Pancreas (tissue), 10 donors: ENCODE measurements around the gene HOXA13. TPM values are rescaled to one million over a fixed set of nuclear protein-coding genes. Genes with fewer than 3 reads are reported as not detected.

ENCODE experiments used
- ATAC-seq, 4 donors: fragments of 200-7000 bp; cut with Tn5 transposase; one replicate each; pipeline versions ENCODE4 v1.8.0 to v1.9.1; 2020; ENCODE audit warnings: mild to moderate bottlenecking in 4 of 4, moderate library complexity in 4 of 4
- DNase-seq, 6 donors: peaks; one replicate each; pipeline ENCODE4 v3.0.0-alpha.2; 2020
- FAIRE-seq: peaks from 2 replicates; lab custom pipeline; 2012; peaks lifted over from hg19 to GRCh38; lab: Jason Lieb, UNC
- H3K27ac ChIP-seq, 4 donors: fragments of 200-600 bp; sonication (generic); 1 replicate in 3 of 4; 2 replicates in 1 of 4; pipeline versions ENCODE4 v1.5.0 to v1.8.0; 2020
- H3K27me3 ChIP-seq, 4 donors: fragments of 200-600 bp; one replicate each; pipeline ENCODE4 v1.8.0; 2021
- H3K36me3 ChIP-seq, 3 donors: fragments of 200-600 bp; sonication (generic) in 1 of 3; one replicate each; pipeline versions ENCODE4 v1.5.0 to v1.8.0; 2020 to 2021
- H3K4me1 ChIP-seq, 3 donors: fragments of 200-600 bp; one replicate each; pipeline ENCODE4 v1.8.0; 2021
- H3K4me3 ChIP-seq, 4 donors: fragments of 200-600 bp; sonication (generic) in 2 of 4; one replicate each; pipeline versions ENCODE4 v1.5.0 to v1.8.0; 2020 to 2021
- H3K9me3 ChIP-seq, 4 donors: fragments of 200-600 bp; one replicate each; pipeline ENCODE4 v1.8.0; 2021
- WGBS, 2 donors: extraction: QIAGEN DNeasy Blood & Tissue Kit; methylation state at CpG; one replicate each; pipeline ENCODE4 v1.1.7; 2013; 5-methylcytosine and 5-hydroxymethylcytosine counted together
- intact Hi-C, 3 donors: fragments of 100-400 bp; cut with DNase I; formaldehyde crosslinking; loops; one replicate each; pipeline versions ENCODE4 v1.11.1 to v1.14.2; 2022
- polyA plus RNA-seq, 2 donors: library from polyadenylated mRNA; stranded (reverse); fragments of 200-250 nt; gene quantifications; one replicate each; pipeline ENCODE4 v1.2.3, GENCODE V29; 2013
- total RNA-seq, 6 donors: library from RNA; stranded (reverse); fragmentation: NEBNext Ultra II Directional in 4 of 6; extraction: Animal tissue kit (Norgen Biotek cat#: 25700) in 4 of 6; gene quantifications; one replicate each; pipeline versions ENCODE4 v1.2.1 to v1.2.4, GENCODE V29; 2021 to 2023
- TF ChIP-seq, protein P1 (sequence below), 4 donors: fragments of 200-600 bp; sonication (generic) in 3 of 4; IDR thresholded peaks; one replicate each; pipeline versions ENCODE4 v1.5.0 to v1.8.0; 2021; ENCODE audit warnings: antibody characterized with exemption in 4 of 4
- donor health status: healthy with polysubstance abuse.
- donor health status: DM: no; HTN: no; CAD: no; lungs with moderate emphysema.
- donor health status: DM: no; HTN: no; CAD: no.
- donor health status: control.
- donor health status: control.
- donor health status: Bipolar disorder and iron deficiency.
- donor health status: DM: yes; HTN: yes; CAD: no.
- donor health status: DM: no; HTN: no; CAD: no.
- donor health status: DM: no; HTN: no; CAD: no.
- donor health status: DM: yes; HTN: yes; CAD: no.

The HOXA13 gene
- total and polyA plus RNA-seq, 8 donors, result 0.03 TPM; not detected in 7

- TF ChIP-seq, protein P1, sequence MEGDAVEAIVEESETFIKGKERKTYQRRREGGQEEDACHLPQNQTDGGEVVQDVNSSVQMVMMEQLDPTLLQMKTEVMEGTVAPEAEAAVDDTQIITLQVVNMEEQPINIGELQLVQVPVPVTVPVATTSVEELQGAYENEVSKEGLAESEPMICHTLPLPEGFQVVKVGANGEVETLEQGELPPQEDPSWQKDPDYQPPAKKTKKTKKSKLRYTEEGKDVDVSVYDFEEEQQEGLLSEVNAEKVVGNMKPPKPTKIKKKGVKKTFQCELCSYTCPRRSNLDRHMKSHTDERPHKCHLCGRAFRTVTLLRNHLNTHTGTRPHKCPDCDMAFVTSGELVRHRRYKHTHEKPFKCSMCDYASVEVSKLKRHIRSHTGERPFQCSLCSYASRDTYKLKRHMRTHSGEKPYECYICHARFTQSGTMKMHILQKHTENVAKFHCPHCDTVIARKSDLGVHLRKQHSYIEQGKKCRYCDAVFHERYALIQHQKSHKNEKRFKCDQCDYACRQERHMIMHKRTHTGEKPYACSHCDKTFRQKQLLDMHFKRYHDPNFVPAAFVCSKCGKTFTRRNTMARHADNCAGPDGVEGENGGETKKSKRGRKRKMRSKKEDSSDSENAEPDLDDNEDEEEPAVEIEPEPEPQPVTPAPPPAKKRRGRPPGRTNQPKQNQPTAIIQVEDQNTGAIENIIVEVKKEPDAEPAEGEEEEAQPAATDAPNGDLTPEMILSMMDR (IDR thresholded peaks at IDR 0.05), result no peak
- ATAC-seq (no peak), DNase-seq (peak in 3 of 6 donors; percentile 5 to 34 (median 10)), FAIRE-seq (no peak)
- Histone ChIP-seq H3K27ac (no peak overlapping the region), H3K4me3 (peak overlapping the region in 2 of 4 donors; percentile 12 to 42), H3K27me3 (peaks cover 25 to 80% (median 38%) of the 10 kb centered on the region in 4 donors), H3K4me1 (peaks cover 0 to 12% (median 0%) of the 10 kb centered on the region in 3 donors), H3K9me3 (no peaks in the 10 kb centered on the region), H3K36me3 (no peaks in the 10 kb centered on the region)
- 6 to 8% methylated on average over 27 of the region's 27 CpGs for WGBS, 2 donors
- intact Hi-C loops, result loop anchor here in 1 of 3 donors (10.0 kb wide), 1 partner anchor 1297 kb away; no protein-coding TSS in a partner anchor
Observed at GRCh38 chr7:27151341-27151930, 48.5 kb downstream of the HOXA13 start.

DNA sequence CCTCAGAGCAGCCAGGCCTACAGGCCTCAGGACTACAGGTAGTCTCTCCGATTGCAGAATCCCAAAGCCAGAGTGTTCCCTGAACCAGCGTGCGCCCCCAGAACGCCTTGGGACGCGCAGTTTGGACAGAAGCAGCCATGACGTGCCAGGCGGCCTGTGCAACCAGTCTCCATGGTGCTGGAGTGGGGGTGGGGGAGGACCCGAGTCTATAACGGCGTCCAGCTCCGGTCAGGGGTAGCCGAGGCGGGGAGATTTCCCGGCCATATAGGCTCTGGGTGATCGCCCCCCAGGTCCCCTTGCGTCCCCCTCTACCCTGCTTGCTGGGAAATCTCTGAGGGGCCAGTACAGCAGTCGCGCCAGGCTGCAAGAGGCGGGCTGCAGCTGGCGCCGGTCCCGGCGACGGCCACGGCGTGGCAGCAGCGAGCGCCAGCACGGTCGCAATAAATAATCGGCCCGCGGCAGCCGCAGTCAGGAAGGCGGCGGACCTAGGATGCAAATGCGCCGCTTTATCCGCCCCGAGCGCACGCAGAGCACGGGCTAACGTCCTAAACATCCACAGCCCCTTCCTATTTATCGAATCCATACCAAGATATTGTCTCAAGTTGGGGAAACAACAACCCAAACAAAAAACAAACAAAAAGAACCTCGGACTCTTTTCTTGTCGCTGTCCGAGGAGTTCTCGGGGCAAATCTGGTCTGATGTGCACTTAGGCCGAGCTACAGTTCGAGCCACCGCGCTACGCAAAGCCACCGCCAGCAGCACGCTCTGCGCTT is 49.1 kb downstream of the HOXA13 start:
- TF ChIP-seq, protein P1 (IDR thresholded peaks at IDR 0.05), result peak; percentile 61 to 80 (median 76)
- peaks cover 25 to 77% (median 33%) of the 10 kb centered on the region in 4 donors for H3K27me3 ChIP-seq
- ATAC-seq, result peak; percentile 78 to 90 (median 86)
- H3K27ac ChIP-seq, result no peak overlapping the region
- WGBS, 2 donors, result 4 to 5% methylated on average over 57 to 58 of the region's 58 CpGs
- peak overlapping the region in 2 of 4 donors; percentile 12 to 42 for H3K4me3 ChIP-seq
- peak in 5 of 6 donors; percentile 36 to 86 (median 69) for DNase-seq
- no peaks in the 10 kb centered on the region for H3K9me3 ChIP-seq
- no peak for FAIRE-seq
- H3K36me3 ChIP-seq, result no peaks in the 10 kb centered on the region
- H3K4me1 ChIP-seq, result peaks cover 0 to 12% (median 0%) of the 10 kb centered on the region in 3 donors
- intact Hi-C loops, result loop anchor here in 1 of 3 donors (10.0 kb wide), 1 partner anchor 1296 kb away; no protein-coding TSS in a partner anchor

DNA sequence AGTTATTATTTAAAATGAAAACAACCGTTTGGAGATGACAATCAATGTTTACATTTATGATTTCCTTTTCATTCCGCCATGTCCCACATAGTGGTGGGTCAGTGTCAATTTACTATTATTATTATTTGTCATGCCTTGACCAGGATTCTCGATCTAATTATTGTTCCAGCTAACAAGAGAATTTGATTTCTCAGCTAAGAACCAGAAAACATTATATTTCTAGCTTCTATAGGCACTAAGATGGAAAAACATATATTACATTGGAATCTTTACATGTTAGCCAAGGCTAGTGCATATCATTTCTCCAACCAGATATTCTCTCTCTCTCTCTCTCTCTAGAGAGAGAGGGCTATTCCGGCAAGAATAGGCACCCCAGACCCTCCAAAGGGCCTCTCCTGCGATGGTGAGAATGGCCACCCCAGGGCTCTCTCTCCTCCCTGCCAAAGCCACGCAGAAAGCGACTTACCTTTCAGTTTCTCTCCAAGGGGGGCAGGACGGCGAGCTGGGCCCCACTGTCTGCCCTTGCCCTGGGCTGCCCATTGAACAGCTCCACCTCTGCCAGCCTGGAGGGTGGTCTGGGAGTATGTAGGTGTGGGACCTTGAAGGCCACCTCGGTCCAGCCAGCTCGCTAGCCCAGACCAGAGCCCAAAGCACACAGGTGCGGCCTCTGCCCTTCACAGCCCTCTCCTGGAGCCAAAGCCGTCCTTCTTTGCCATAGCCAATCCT is 49.9 kb downstream of the HOXA13 start:
- Histone ChIP-seq H3K9me3 (no peaks in the 10 kb centered on the region), H3K27me3 (peaks cover 18 to 76% (median 29%) of the 10 kb centered on the region in 4 donors), H3K36me3 (no peaks in the 10 kb centered on the region), H3K4me1 (peaks cover 0 to 12% (median 0%) of the 10 kb centered on the region in 3 donors), H3K4me3 (peak overlapping the region in 1 of 4 donors; percentile 42), H3K27ac (no peak overlapping the region)
- TF ChIP-seq, protein P1 (IDR thresholded peaks at IDR 0.05), result no peak
- WGBS, 2 donors, result 39% methylated on average over 13 of the region's 13 CpGs
- ATAC-seq, result no peak
- FAIRE-seq, result no peak
- peak in 1 of 6 donors; percentile 62 for DNase-seq
- intact Hi-C loops, result loop anchor here in 1 of 3 donors (10.0 kb wide), 1 partner anchor 1295 kb away; no protein-coding TSS in a partner anchor

DNA sequence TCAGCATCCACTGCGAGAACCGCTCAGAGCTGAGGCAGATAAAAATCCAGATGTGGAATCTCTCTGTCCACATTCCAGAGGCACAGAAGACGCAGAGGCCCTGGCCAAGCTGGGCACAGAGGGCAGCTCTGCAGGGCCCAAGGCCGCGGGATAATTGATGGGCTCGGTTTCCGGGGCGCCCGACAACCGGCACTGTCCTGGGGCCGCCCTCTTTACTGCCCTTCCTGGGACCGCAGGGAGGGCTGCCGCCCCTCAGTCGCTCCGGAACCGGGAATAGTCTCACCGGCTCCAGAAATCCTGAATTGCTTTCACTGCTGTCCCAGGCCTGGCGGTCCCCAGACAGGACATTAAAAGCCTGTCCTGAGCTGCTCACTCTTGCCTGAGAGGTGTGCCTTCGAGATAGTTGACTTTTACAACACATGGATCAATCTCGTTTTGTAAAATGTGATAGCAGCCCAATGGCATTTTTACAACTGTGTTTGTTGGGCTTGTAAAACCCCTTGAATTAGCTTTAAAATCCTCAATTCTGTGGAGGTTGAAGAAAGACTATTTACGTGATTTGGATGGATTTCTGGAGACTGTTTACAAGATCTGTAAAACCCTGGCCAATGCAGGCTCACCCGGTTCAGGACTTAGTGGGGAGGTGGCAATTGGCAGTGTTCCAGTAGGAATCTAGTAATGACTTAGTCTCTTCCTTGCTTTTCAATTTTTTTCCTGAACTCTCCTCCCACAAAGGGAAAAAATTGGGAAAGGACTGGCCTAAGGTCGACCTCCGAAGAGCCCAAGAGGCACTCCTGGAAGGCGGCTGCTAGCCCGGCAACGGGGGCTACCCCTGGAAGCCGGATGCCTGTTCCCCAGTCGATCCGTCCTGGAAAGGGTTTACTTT is 50.9 kb downstream of the HOXA13 start:
- no peaks in the 10 kb centered on the region for H3K36me3 ChIP-seq
- intact Hi-C loops, result no loop called here
- 22 to 23% methylated on average over 30 of the region's 30 CpGs for WGBS, 2 donors
- no peak for FAIRE-seq
- DNase-seq, result peak in 1 of 6 donors; percentile 46
- no peaks in the 10 kb centered on the region for H3K9me3 ChIP-seq
- no peak overlapping the region for H3K4me3 ChIP-seq
- no peak overlapping the region for H3K27ac ChIP-seq
- peaks cover 11 to 76% (median 25%) of the 10 kb centered on the region in 4 donors for H3K27me3 ChIP-seq
- no peak for ATAC-seq
- H3K4me1 ChIP-seq, result peaks cover 0 to 12% (median 0%) of the 10 kb centered on the region in 3 donors
- TF ChIP-seq, protein P1 (IDR thresholded peaks at IDR 0.05), result no peak
